Coronary artery (tissue), 2 donors: ENCODE results near the gene WDPCP.

ENCODE experiments used
- DNase-seq: peaks from one replicate; pipeline ENCODE4 v3.0.0-alpha.2; 2017; ENCODE audit warnings: low spot score
- H3K27ac ChIP-seq, 2 donors: fragments of 200-600 bp; sonication (generic); one replicate each; pipeline ENCODE4 v1.5.1; 2016 to 2019
- H3K4me3 ChIP-seq: fragments of 200-600 bp; sonication (generic); 2 replicates; pipeline ENCODE4 v1.5.1; 2016; ENCODE audit warnings: mild to moderate bottlenecking, moderate library complexity
- TF ChIP-seq, protein P1 (sequence below): fragments of 200-600 bp; sonication (generic); IDR thresholded peaks from one replicate; pipeline ENCODE4 v1.5.1; 2019; ENCODE audit warnings: antibody characterized with exemption

The WDPCP gene

DNA sequence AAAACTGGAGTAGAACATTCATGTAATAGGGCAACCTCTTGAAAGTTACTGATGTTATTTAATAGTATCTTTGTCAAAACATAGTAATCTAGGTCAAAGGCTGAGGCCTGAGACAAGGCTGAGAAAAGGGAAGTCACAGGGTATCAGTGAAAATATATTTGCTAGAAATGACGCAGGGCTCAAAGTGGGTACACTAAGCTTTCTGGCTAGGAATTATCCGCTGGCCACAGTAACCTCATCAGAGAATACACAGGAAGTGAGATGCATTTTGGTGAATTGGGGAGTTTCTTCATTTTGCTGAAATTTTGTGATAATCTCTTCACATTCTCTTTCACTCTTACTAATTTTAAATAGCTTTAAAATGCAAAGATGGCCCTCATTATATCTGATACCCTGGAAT, 330.8 kb downstream of the WDPCP start:
- Histone ChIP-seq H3K4me3 (no peak overlapping the region), H3K27ac (no peak overlapping the region)
- DNase-seq, result no peak
- TF ChIP-seq, protein P1, sequence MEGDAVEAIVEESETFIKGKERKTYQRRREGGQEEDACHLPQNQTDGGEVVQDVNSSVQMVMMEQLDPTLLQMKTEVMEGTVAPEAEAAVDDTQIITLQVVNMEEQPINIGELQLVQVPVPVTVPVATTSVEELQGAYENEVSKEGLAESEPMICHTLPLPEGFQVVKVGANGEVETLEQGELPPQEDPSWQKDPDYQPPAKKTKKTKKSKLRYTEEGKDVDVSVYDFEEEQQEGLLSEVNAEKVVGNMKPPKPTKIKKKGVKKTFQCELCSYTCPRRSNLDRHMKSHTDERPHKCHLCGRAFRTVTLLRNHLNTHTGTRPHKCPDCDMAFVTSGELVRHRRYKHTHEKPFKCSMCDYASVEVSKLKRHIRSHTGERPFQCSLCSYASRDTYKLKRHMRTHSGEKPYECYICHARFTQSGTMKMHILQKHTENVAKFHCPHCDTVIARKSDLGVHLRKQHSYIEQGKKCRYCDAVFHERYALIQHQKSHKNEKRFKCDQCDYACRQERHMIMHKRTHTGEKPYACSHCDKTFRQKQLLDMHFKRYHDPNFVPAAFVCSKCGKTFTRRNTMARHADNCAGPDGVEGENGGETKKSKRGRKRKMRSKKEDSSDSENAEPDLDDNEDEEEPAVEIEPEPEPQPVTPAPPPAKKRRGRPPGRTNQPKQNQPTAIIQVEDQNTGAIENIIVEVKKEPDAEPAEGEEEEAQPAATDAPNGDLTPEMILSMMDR, result no peak

DNA sequence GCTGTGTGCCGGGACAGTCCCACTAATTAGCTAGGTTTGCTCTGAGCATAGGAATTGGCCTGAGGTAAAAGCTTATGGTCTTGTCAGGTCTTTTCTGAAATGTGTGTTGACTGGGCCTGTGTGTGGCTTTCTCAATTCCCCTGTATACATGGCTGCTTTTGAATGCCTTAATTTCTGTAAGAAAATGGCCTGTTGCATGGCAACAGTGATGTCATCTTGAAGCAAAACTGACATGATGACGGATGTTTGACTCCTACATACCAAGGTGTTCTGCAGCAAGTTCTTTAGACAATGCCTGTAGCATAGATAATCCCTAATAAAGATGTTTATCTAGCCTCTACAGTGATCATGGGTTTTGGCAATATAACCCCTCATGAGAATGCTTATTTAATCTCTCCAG, 339.1 kb downstream of the WDPCP start:
- TF ChIP-seq, protein P1, result no peak
- H3K27ac ChIP-seq, result no peak overlapping the region
- no peak overlapping the region for H3K4me3 ChIP-seq
- no peak for DNase-seq

DNA sequence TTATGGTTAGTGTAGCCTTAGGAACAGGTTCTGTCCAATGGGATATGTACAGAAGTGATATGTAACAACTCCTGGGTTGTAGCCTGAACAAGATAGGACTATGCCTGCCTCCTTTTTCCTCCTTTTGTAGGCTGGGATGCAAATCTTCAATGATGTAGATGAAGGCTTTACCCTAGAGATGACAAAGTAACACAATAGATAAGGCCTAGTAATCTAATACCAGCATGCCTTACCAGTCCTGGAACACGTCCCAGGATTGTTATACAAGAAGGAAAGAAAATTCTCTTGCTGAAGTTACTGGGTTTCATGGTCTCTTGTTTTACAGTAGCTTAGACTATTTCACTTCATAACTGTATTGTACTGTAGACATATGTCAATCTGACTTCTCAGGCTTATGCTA, 345.5 kb downstream of the WDPCP start:
- H3K4me3 ChIP-seq, result no peak overlapping the region
- H3K27ac ChIP-seq, result no peak overlapping the region
- TF ChIP-seq, protein P1, result no peak
- no peak for DNase-seq

DNA sequence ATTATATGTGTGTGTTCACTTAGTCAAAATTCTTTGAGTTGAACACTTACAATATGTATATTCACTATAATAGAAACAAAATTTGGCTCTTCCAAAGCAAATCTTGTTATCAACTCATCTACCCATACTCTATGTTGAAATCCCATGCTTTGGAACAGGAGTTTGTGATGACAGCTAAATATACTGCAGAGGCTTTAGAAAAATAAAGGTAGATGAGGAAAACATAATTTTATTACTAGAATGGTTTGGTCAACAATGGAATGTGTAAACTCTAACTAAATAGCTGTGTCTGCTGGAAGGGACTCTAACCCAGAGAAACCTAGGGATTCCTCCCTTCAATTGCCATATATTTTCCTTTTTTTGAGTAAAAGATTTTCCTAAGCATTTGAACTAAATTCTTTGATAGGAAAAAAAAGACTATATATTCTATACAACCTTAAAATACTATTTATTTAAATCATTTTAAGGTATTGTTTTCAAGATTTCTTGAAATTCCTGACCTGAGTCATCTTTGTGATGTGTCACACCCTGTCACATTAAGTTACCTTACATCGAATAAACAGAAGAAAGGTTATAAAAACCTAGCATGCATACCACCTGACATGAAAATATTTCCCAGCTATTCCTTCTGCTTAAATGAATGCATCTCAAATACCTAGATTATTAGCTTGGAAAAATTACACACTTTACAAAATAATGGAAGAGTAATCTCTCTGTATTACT, 362.2 kb downstream of the WDPCP start:
- TF ChIP-seq, protein P1, result no peak
- DNase-seq, result no peak
- Histone ChIP-seq H3K27ac (no peak overlapping the region), H3K4me3 (no peak overlapping the region)

DNA sequence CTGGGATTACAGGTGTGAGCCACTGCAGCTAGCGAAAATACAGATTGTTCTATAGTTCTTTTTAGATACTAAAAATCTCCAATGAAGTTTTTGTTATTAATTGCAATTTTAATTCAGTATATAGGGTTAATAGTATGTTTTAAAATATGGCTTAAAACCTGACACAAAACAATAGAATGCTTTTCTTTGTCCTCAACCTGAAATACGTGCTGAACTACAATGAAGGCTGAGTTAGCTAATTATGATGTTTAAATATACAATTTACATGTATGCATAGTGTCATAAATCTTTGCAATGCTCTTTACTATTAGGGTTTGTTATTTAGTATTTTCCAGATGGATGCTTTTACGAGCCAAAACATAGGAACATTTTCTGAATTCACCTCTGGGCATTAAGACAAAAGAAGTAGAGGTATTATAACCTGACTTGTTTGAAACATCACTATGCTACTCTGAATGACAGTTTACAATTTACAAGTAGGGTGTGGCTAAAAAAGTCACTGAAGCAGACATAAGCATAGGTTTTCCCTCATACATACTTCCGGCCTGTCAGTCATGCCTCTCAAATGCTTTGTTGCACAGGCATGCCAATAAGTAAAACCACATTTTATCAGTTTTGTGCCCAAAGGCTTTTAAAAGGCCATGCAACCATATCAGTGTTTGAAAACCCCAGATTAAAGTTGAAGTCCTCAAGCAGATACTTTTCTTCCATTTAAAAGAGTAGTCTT, 369.3 kb downstream of the WDPCP start:
- Histone ChIP-seq H3K27ac (no peak overlapping the region), H3K4me3 (no peak overlapping the region)
- no peak for DNase-seq
- TF ChIP-seq, protein P1, result no peak

DNA sequence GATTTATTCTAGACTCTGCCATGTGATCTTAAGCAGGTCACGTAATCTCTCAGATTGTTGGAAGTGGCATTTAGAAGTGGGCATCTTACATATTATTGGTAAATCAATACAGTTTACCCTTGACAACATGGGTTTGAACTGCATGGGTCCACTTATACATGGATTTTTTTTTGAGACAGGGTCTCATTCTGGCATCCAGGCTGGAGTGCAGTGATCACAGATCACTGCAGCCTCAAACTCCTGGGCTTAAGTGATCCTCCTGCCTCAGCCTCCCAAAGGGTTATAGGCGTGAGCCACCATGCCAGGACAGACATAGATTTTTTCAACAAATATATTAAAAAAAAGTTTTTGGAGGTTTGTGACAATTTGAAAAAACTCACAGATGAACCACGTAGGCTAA, 393.0 kb downstream of the WDPCP start:
- no peak for DNase-seq
- Histone ChIP-seq H3K4me3 (no peak overlapping the region), H3K27ac (no peak overlapping the region)
- TF ChIP-seq, protein P1, result no peak

DNA sequence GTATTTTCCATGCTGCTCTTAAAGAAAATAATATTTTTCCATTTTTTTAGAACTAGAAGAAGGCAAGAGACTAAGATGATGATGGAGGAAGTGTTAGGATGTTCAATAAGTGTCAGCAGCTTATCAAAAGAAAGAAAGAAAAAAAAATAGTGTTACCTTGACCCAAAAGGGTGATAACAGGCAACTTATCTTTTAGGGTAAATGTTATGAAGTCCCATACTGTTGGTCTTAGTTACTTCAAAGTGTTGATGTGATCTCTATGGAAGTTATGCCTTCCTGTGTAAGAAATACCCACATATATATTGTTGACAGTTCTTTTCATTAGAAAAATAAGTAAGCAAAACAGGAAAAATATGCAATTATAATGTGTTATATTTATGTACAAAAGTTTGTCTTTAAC, 394.1 kb downstream of the WDPCP start:
- no peak overlapping the region for H3K27ac ChIP-seq
- TF ChIP-seq, protein P1, result no peak
- no peak overlapping the region for H3K4me3 ChIP-seq
- no peak for DNase-seq
